BJ (cell line): ENCODE measurements around the gene OR9A4. TPM values are rescaled to one million over a fixed set of nuclear protein-coding genes. Genes with fewer than 3 reads are reported as not detected.

Source experiments
- CTCF ChIA-PET: fragments of 350-600 bp; formaldehyde crosslinking; extraction: SDS; loops from one replicate; lab custom pipeline; 2021; ENCODE audit warnings: antibody characterized with exemption, inconsistent platforms; lab: Yijun Ruan, JAX
- POLR2A ChIA-PET: fragments of 300-600 bp; sonication (Branson Sonifier 250); formaldehyde crosslinking; extraction: SDS; loops from one replicate; lab custom pipeline; 2021; ENCODE audit warnings: antibody characterized with exemption; lab: Charles Lee
- DNase-seq: peaks from one replicate; pipeline ENCODE4 v3.0.0-alpha.2; 2011; ENCODE audit warnings: low read depth
- H3K27me3 ChIP-seq: 2 replicates; pipeline ENCODE4 v1.6.0; 2011; ENCODE audit warnings: low read length; ENCODE audit not compliant: control insufficient read depth, insufficient read depth
- H3K36me3 ChIP-seq: 2 replicates; pipeline ENCODE4 v1.5.1; 2011; ENCODE audit warnings: low read length; ENCODE audit not compliant: control insufficient read depth, insufficient read depth
- H3K4me3 ChIP-seq: 2 replicates; pipeline ENCODE4 v1.5.1; 2011; ENCODE audit warnings: low read depth, mild to moderate bottlenecking, control low read depth, low read length
- polyA plus RNA-seq: library from polyadenylated mRNA; depleted of rRNA; stranded (reverse); fragments of >200 nt; gene quantifications from 2 replicates; pipeline ENCODE4 v1.2.3, GENCODE V29; 2011
- TF ChIP-seq, protein P1 (sequence below): IDR thresholded peaks from 2 replicates; pipeline ENCODE4 v1.5.1; 2011; ENCODE audit warnings: low read depth, mild to moderate bottlenecking, control low read depth, inconsistent platforms, low read length, moderate library complexity; ENCODE audit not compliant: insufficient read depth

OR9A4 gene
- polyA plus RNA-seq, 1 experiment: not detected

DNA sequence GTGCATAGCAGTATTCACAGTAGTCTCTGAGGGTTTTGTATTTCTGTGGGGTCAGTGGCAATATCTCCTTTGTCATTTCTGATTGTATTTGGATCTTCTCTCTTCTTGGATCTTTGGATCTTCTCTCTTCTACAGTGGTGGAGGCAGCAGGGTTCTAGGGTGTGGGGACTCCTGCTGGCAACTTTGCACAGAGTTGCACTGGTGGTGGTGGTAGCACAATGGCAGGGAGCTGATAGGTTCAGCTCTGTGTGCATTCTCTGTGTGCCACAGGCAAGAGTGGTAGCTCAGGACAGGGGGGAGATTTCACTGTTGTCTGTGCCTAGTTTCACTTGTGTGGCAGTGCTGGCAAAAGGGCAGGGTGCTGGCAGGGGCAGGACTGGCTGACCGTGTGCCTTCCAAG is 39.8 kb upstream of the OR9A4 start:
- POLR2A ChIA-PET: no interaction called here
- H3K4me3 ChIP-seq: no peak overlapping the region
- DNase-seq: no peak
- TF ChIP-seq, protein P1, sequence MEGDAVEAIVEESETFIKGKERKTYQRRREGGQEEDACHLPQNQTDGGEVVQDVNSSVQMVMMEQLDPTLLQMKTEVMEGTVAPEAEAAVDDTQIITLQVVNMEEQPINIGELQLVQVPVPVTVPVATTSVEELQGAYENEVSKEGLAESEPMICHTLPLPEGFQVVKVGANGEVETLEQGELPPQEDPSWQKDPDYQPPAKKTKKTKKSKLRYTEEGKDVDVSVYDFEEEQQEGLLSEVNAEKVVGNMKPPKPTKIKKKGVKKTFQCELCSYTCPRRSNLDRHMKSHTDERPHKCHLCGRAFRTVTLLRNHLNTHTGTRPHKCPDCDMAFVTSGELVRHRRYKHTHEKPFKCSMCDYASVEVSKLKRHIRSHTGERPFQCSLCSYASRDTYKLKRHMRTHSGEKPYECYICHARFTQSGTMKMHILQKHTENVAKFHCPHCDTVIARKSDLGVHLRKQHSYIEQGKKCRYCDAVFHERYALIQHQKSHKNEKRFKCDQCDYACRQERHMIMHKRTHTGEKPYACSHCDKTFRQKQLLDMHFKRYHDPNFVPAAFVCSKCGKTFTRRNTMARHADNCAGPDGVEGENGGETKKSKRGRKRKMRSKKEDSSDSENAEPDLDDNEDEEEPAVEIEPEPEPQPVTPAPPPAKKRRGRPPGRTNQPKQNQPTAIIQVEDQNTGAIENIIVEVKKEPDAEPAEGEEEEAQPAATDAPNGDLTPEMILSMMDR: no peak
- CTCF ChIA-PET: no interaction called here
- no peaks in the 10 kb centered on the region for H3K36me3 ChIP-seq
- no peaks in the 10 kb centered on the region for H3K27me3 ChIP-seq

GRCh38 chr7:141877365-141877764 is 38.8 kb upstream of the OR9A4 start:
- TF ChIP-seq, protein P1: no peak
- H3K4me3 ChIP-seq: no peak overlapping the region
- no peaks in the 10 kb centered on the region for H3K36me3 ChIP-seq
- H3K27me3 ChIP-seq: no peaks in the 10 kb centered on the region
- POLR2A ChIA-PET: no interaction called here
- no peak for DNase-seq
- CTCF ChIA-PET: no interaction called here

DNA sequence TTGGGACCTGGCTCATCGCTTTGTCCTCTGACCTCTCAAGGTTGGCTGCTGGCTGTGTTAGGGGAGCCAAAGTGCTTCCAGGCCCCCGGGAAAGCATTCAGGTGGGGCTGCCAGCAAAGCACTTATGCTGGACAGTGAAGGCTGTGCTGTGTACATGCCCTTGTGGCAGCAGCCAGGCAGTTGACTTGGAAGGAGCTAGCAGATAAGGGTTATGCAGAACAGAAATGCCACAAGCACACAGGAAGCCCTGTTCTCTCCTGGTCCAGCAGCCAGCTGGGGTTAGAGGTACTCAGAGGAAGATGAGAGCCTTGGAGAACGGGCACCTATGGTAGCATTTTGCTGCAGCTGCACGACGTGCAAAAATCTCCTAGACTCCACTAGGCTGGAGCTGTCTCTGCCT is 35.2 kb upstream of the OR9A4 start:
- ChIA-PET CTCF (no interaction called here), POLR2A (no interaction called here)
- TF ChIP-seq, protein P1: no peak
- Histone ChIP-seq H3K27me3 (no peaks in the 10 kb centered on the region), H3K36me3 (no peaks in the 10 kb centered on the region), H3K4me3 (no peak overlapping the region)
- DNase-seq: no peak

- TF ChIP-seq, protein P1: no peak
- CTCF ChIA-PET: no interaction called here
- Histone ChIP-seq H3K4me3 (no peak overlapping the region), H3K27me3 (no peaks in the 10 kb centered on the region), H3K36me3 (no peaks in the 10 kb centered on the region)
- no peak for DNase-seq
- POLR2A ChIA-PET: no interaction called here
These were observed 31.5 kb upstream of the OR9A4 start for GRCh38 chr7:141884539-141885225.

DNA sequence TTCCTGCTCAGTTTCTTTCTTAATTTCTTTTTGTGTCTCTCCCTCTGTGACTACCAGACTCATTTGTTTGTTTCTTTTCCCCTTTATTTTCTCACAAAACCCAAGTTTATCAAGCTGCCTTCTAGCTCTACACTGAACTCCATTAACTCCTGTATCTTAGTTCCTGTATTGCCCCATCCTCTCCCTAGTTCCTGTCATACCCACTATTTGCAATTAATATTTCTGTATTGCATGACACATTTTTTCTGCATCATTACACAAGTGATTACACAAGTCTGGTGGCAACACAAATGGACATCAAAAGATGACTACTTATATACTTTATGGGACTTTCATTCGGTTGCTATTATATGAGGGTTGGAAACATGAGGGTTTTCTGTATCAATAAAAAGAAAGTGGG is 26.9 kb upstream of the OR9A4 start:
- TF ChIP-seq, protein P1: no peak
- CTCF ChIA-PET: no interaction called here
- no peak for DNase-seq
- Histone ChIP-seq H3K36me3 (no peaks in the 10 kb centered on the region), H3K27me3 (no peaks in the 10 kb centered on the region), H3K4me3 (no peak overlapping the region)
- POLR2A ChIA-PET: no interaction called here
